HG03097 (cell line): ENCODE measurements around the gene ANKRD27.

Source experiments
- ATAC-seq: cut with Tn5 transposase; IDR thresholded peaks from one replicate; pipeline ENCODE4 v1.9.1; 2021; ENCODE audit not compliant: unreplicated experiment, low FRiP score

The ANKRD27 gene

GRCh38 chr19:32566246-32566830, 108.6 kb downstream of the ANKRD27 start:
- no peak for ATAC-seq

- ATAC-seq: no peak
These were observed 111.2 kb downstream of the ANKRD27 start for GRCh38 chr19:32563761-32564160.

GRCh38 chr19:32558607-32559228, 116.3 kb downstream of the ANKRD27 start:
- ATAC-seq: no peak

GRCh38 chr19:32555786-32556185, 119.2 kb downstream of the ANKRD27 start:
- ATAC-seq: no peak

GRCh38 chr19:32550666-32551065, 124.3 kb downstream of the ANKRD27 start:
- ATAC-seq: no peak
